ENCODE results near the gene EXOSC5. TPM values are rescaled to one million over a fixed set of nuclear protein-coding genes. Genes with fewer than 3 reads are reported as not detected.
"Not testable (repeated sequence)": the region's sequence is repeated elsewhere in the genome, so short reads cannot be mapped to it uniquely, and the experiment has no call there.

The EXOSC5 gene
- total and polyA plus RNA-seq, 8 donors: 10.7 to 33.7 (median 14.5) TPM

- DNase-seq (no peak), FAIRE-seq (no peak), ATAC-seq (no peak)
- Histone ChIP-seq H3K27me3 (no peaks in the 10 kb centered on the region), H3K4me1 (peaks cover 11 to 24% (median 22%) of the 10 kb centered on the region in 3 donors), H3K9me3 (no peaks in the 10 kb centered on the region), H3K36me3 (no peaks in the 10 kb centered on the region), H3K27ac (no peak overlapping the region), H3K4me3 (no peak overlapping the region)
- intact Hi-C loops (cut with DNase I): no loop called here
- WGBS, 2 donors: 51 to 54% methylated on average over 2 of the region's 2 CpGs
- TF ChIP-seq CTCF (IDR thresholded peaks at IDR 0.05): no peak
Observed at GRCh38 chr19:41372501-41372900, 24.7 kb downstream of the EXOSC5 start.

GRCh38 chr19:41371541-41371940 lies 25.6 kb downstream of the EXOSC5 start:
- ATAC-seq (no peak), DNase-seq (no peak), FAIRE-seq (no peak)
- no peaks in the 10 kb centered on the region for H3K36me3 ChIP-seq
- intact Hi-C loops (cut with DNase I): no loop called here
- H3K27me3 ChIP-seq: no peaks in the 10 kb centered on the region
- no peaks in the 10 kb centered on the region for H3K9me3 ChIP-seq
- 91 to 98% methylated on average over 8 of the region's 8 CpGs for WGBS, 2 donors
- no peak for TF ChIP-seq CTCF (IDR thresholded peaks at IDR 0.05)
- H3K27ac ChIP-seq: no peak overlapping the region
- H3K4me3 ChIP-seq: no peak overlapping the region
- peaks cover 11 to 28% (median 24%) of the 10 kb centered on the region in 3 donors for H3K4me1 ChIP-seq

GRCh38 chr19:41371119-41371518 lies 26.0 kb downstream of the EXOSC5 start:
- H3K27ac ChIP-seq; H3K4me3 ChIP-seq; H3K9me3 ChIP-seq; DNase-seq; ATAC-seq; H3K27me3 ChIP-seq; intact Hi-C loops (cut with DNase I); FAIRE-seq; H3K36me3 ChIP-seq: not testable (repeated sequence)
- peaks cover 11 to 32% (median 24%) of the 10 kb centered on the region in 3 donors for H3K4me1 ChIP-seq
- WGBS, 2 donors: 92 to 97% methylated on average over 5 of the region's 5 CpGs

- Histone ChIP-seq H3K36me3 (no peaks in the 10 kb centered on the region), H3K27ac (no peak overlapping the region), H3K4me1 (peaks cover 15 to 33% (median 24%) of the 10 kb centered on the region in 3 donors), H3K4me3 (no peak overlapping the region), H3K9me3 (no peaks in the 10 kb centered on the region), H3K27me3 (no peaks in the 10 kb centered on the region)
- intact Hi-C loops (cut with DNase I): no loop called here
- no peak for TF ChIP-seq CTCF (IDR thresholded peaks at IDR 0.05)
- FAIRE-seq (no peak), DNase-seq (no peak), ATAC-seq (no peak)
- WGBS, 2 donors: 98 to 100% methylated on average over 2 of the region's 2 CpGs
Observed at GRCh38 chr19:41369769-41370168, 27.4 kb downstream of the EXOSC5 start.

- no peak for TF ChIP-seq CTCF (IDR thresholded peaks at IDR 0.05)
- ATAC-seq: peak; percentile 21 to 35 (median 30)
- FAIRE-seq: no peak
- 17 to 18% methylated on average over 6 of the region's 6 CpGs for WGBS, 2 donors
- H3K4me1 ChIP-seq: peaks cover 4 to 26% (median 17%) of the 10 kb centered on the region in 3 donors
- no peaks in the 10 kb centered on the region for H3K27me3 ChIP-seq
- no peak for DNase-seq
- H3K36me3 ChIP-seq: no peaks in the 10 kb centered on the region
- intact Hi-C loops (cut with DNase I): no loop called here
- H3K27ac ChIP-seq: peak overlapping the region; percentile 46 to 87 (median 69)
- H3K9me3 ChIP-seq: no peaks in the 10 kb centered on the region
- H3K4me3 ChIP-seq: no peak overlapping the region
Observed at GRCh38 chr19:41367848-41368301, 29.3 kb downstream of the EXOSC5 start.

Data from pancreas (tissue), 10 donors.